ENCODE data around the gene DUOXA1.
"Not testable (repeated sequence)": the region's sequence is repeated elsewhere in the genome, so short reads cannot be mapped to it uniquely, and the experiment has no call there.

DNA sequence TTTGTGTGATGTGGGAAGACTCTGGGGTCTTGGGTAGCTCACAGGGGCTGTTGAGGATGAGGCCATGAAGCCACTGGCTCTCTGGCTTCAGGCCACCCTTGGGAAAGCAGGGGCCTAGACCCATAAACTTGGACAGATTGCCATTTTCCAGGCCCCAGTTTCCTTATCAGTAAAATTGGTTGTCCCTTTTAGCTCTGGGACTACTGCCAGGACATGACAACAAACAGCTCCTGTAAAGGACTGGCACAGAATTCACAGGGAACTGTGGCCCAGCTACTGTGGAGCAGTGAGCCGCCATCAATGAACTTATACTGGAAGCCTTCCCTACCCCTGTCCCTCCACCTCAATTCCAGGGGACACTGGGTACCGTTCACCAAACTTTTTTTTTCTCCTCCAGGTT is 52.3 kb downstream of the DUOXA1 start:
- TF ChIP-seq, protein P1, sequence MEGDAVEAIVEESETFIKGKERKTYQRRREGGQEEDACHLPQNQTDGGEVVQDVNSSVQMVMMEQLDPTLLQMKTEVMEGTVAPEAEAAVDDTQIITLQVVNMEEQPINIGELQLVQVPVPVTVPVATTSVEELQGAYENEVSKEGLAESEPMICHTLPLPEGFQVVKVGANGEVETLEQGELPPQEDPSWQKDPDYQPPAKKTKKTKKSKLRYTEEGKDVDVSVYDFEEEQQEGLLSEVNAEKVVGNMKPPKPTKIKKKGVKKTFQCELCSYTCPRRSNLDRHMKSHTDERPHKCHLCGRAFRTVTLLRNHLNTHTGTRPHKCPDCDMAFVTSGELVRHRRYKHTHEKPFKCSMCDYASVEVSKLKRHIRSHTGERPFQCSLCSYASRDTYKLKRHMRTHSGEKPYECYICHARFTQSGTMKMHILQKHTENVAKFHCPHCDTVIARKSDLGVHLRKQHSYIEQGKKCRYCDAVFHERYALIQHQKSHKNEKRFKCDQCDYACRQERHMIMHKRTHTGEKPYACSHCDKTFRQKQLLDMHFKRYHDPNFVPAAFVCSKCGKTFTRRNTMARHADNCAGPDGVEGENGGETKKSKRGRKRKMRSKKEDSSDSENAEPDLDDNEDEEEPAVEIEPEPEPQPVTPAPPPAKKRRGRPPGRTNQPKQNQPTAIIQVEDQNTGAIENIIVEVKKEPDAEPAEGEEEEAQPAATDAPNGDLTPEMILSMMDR (conservative IDR thresholded peaks at IDR 0.05) = not testable (repeated sequence)
- TF ChIP-seq ZFX (IDR thresholded peaks at IDR 0.05) = not testable (repeated sequence)

Data from C4-2B (cell line).